IPS-20b (cell line): ENCODE data around the gene VIPAS39.
"Not testable (repeated sequence)": the region's sequence is repeated elsewhere in the genome, so short reads cannot be mapped to it uniquely, and the experiment has no call there.

Experiments
- H3K27ac ChIP-seq: one replicate; pipeline ENCODE4 v1.5.1; 2013; ENCODE audit warnings: low read length
- H3K27me3 ChIP-seq: 2 replicates; pipeline ENCODE4 v1.6.1; 2013; ENCODE audit warnings: mild to moderate bottlenecking, low read length, inconsistent platforms; ENCODE audit not compliant: insufficient read depth
- H3K36me3 ChIP-seq: 2 replicates; pipeline ENCODE4 v1.6.1; 2013; ENCODE audit warnings: low read depth, mild to moderate bottlenecking, inconsistent platforms, low read length, moderate library complexity; ENCODE audit not compliant: insufficient read depth
- H3K4me1 ChIP-seq: 2 replicates; pipeline ENCODE4 v1.6.1; 2013; ENCODE audit warnings: mild to moderate bottlenecking, control low read depth, inconsistent platforms, low read length, moderate library complexity; ENCODE audit not compliant: insufficient read depth
- H3K4me3 ChIP-seq: 2 replicates; pipeline ENCODE4 v1.5.1; 2013; ENCODE audit warnings: mild to moderate bottlenecking, low read length, inconsistent platforms
- H3K9ac ChIP-seq: 2 replicates; pipeline ENCODE4 v1.6.1; 2013; ENCODE audit warnings: low read depth, mild to moderate bottlenecking, inconsistent platforms, low read length, moderate library complexity
- H3K9me3 ChIP-seq: 2 replicates; pipeline ENCODE4 v1.6.1; 2013; ENCODE audit warnings: mild to moderate bottlenecking, low read depth, low read length, inconsistent platforms; ENCODE audit not compliant: insufficient read depth

Gene VIPAS39

GRCh38 chr14:77423423-77423822, 34.0 kb downstream of the VIPAS39 start, which contains the start of gene NOXRED1:
Gene NOXRED1, minus strand, starts transcription at chr14:77423523. Its CDS starts 634 bp downstream, at chr14:77422889.
- no peak within 1 kb of the TSS for H3K9ac ChIP-seq
- peaks cover 13% of the 10 kb centered on the region for H3K9me3 ChIP-seq
- H3K27ac ChIP-seq = no peak within 1 kb of the TSS
- peaks cover 53% of the 10 kb centered on the region for H3K36me3 ChIP-seq
- no peak within 1 kb of the TSS for H3K4me3 ChIP-seq
- H3K27me3 ChIP-seq = no peaks in the 10 kb centered on the region
- peaks cover 7% of the 10 kb centered on the region; the same call in 1 of the 2 replicates for H3K4me1 ChIP-seq

- H3K27ac ChIP-seq = no peak overlapping the region
- peaks cover 7% of the 10 kb centered on the region; the same call in 1 of the 2 replicates for H3K4me1 ChIP-seq
- H3K9ac ChIP-seq = no peak overlapping the region
- H3K27me3 ChIP-seq = no peaks in the 10 kb centered on the region
- H3K4me3 ChIP-seq = no peak overlapping the region
- peaks cover 13% of the 10 kb centered on the region for H3K9me3 ChIP-seq
- H3K36me3 ChIP-seq = peaks cover 31% of the 10 kb centered on the region
These were observed 36.2 kb downstream of the VIPAS39 start for GRCh38 chr14:77421201-77421600.

GRCh38 chr14:77416836-77417235, 40.6 kb downstream of the VIPAS39 start:
- Histone ChIP-seq H3K27ac (no peak overlapping the region), H3K36me3 (no peaks in the 10 kb centered on the region), H3K9me3 (peaks cover 13% of the 10 kb centered on the region), H3K9ac (no peak overlapping the region), H3K4me3 (no peak overlapping the region), H3K4me1 (no peaks in the 10 kb centered on the region), H3K27me3 (no peaks in the 10 kb centered on the region)

GRCh38 chr14:77416098-77416497, 41.3 kb downstream of the VIPAS39 start:
- H3K36me3 ChIP-seq, H3K27me3 ChIP-seq, H3K4me1 ChIP-seq, H3K4me3 ChIP-seq, H3K9ac ChIP-seq, H3K27ac ChIP-seq: not testable (repeated sequence)
- H3K9me3 ChIP-seq = peaks cover 13% of the 10 kb centered on the region

- not testable (repeated sequence) for H3K27me3 ChIP-seq, H3K36me3 ChIP-seq, H3K4me1 ChIP-seq, H3K27ac ChIP-seq, H3K9ac ChIP-seq, H3K4me3 ChIP-seq
- peaks cover 13% of the 10 kb centered on the region for H3K9me3 ChIP-seq
These were observed 41.9 kb downstream of the VIPAS39 start for GRCh38 chr14:77415403-77416030.

- Histone ChIP-seq H3K9me3 (no peaks in the 10 kb centered on the region), H3K27ac (no peak overlapping the region), H3K9ac (no peak overlapping the region), H3K4me3 (no peak overlapping the region), H3K36me3 (no peaks in the 10 kb centered on the region), H3K27me3 (no peaks in the 10 kb centered on the region), H3K4me1 (no peaks in the 10 kb centered on the region)
These were observed 48.3 kb downstream of the VIPAS39 start for GRCh38 chr14:77409131-77409533.

- Histone ChIP-seq H3K27me3 (no peaks in the 10 kb centered on the region), H3K36me3 (no peaks in the 10 kb centered on the region), H3K9ac (no peak overlapping the region), H3K27ac (no peak overlapping the region), H3K4me1 (no peaks in the 10 kb centered on the region), H3K9me3 (no peaks in the 10 kb centered on the region), H3K4me3 (no peak overlapping the region)
These were observed 50.2 kb downstream of the VIPAS39 start for GRCh38 chr14:77407158-77407557.

- no peaks in the 10 kb centered on the region for H3K36me3 ChIP-seq
- no peak overlapping the region for H3K4me3 ChIP-seq
- H3K27ac ChIP-seq = no peak overlapping the region
- no peaks in the 10 kb centered on the region for H3K9me3 ChIP-seq
- H3K27me3 ChIP-seq = no peaks in the 10 kb centered on the region
- no peaks in the 10 kb centered on the region for H3K4me1 ChIP-seq
- no peak overlapping the region for H3K9ac ChIP-seq
These were observed 50.7 kb downstream of the VIPAS39 start for GRCh38 chr14:77406718-77407117.

GRCh38 chr14:77406086-77406485, 51.3 kb downstream of the VIPAS39 start:
- Histone ChIP-seq H3K4me1 (no peaks in the 10 kb centered on the region), H3K27me3 (no peaks in the 10 kb centered on the region), H3K4me3 (no peak overlapping the region), H3K9ac (no peak overlapping the region), H3K36me3 (no peaks in the 10 kb centered on the region), H3K9me3 (no peaks in the 10 kb centered on the region), H3K27ac (no peak overlapping the region)

GRCh38 chr14:77403768-77404167, 53.6 kb downstream of the VIPAS39 start:
- Histone ChIP-seq H3K9ac (no peak overlapping the region), H3K4me1 (no peaks in the 10 kb centered on the region), H3K27me3 (no peaks in the 10 kb centered on the region), H3K4me3 (no peak overlapping the region), H3K27ac (no peak overlapping the region), H3K36me3 (no peaks in the 10 kb centered on the region), H3K9me3 (no peaks in the 10 kb centered on the region)

- no peaks in the 10 kb centered on the region for H3K4me1 ChIP-seq
- H3K4me3 ChIP-seq = no peak overlapping the region
- no peak overlapping the region for H3K9ac ChIP-seq
- no peak overlapping the region for H3K27ac ChIP-seq
- no peaks in the 10 kb centered on the region for H3K36me3 ChIP-seq
- H3K9me3 ChIP-seq = no peaks in the 10 kb centered on the region
- H3K27me3 ChIP-seq = no peaks in the 10 kb centered on the region
These were observed 57.2 kb downstream of the VIPAS39 start for GRCh38 chr14:77400216-77400615.

- Histone ChIP-seq H3K27me3 (no peaks in the 10 kb centered on the region), H3K36me3 (no peaks in the 10 kb centered on the region), H3K9ac (no peak overlapping the region), H3K4me1 (no peaks in the 10 kb centered on the region), H3K27ac (no peak overlapping the region), H3K4me3 (no peak overlapping the region), H3K9me3 (no peaks in the 10 kb centered on the region)
These were observed 67.2 kb downstream of the VIPAS39 start for GRCh38 chr14:77390188-77390587.
